Liver (tissue), 3 donors: ENCODE data around the gene CAMK1D.

Experiments
- ATF3 ChIP-seq: IDR thresholded peaks from 2 replicates; pipeline ENCODE4 v1.6.1; 2016; ENCODE audit warnings: antibody characterized with exemption
- CTCF ChIP-seq: fragments of 150-350 bp; IDR thresholded peaks from 2 replicates; pipeline ENCODE4 v1.5.1; 2017; ENCODE audit warnings: improper control_type of control experiment, low read depth, low read length; ENCODE audit not compliant: missing input control
- EGR1 ChIP-seq, 2 donors: IDR thresholded peaks; 2 replicates each; pipeline ENCODE4 v1.6.1; 2016 to 2018; ENCODE audit warnings: antibody characterized with exemption in 2 of 2, low read depth in 2 of 2
- GABPA ChIP-seq, 2 donors: IDR thresholded peaks in 1 of 2; conservative IDR thresholded peaks in 1 of 2; 2 replicates each; pipeline ENCODE4 v1.6.1; 2016; ENCODE audit warnings: antibody characterized with exemption in 2 of 2, mild to moderate bottlenecking in 1 of 2, moderate library complexity in 1 of 2
- HNF4G ChIP-seq: IDR thresholded peaks from 2 replicates; pipeline ENCODE4 v1.6.1; 2016; ENCODE audit warnings: antibody characterized with exemption
- MAX ChIP-seq: IDR thresholded peaks from 2 replicates; pipeline ENCODE4 v1.6.1; 2016; ENCODE audit warnings: antibody characterized with exemption
- TAF1 ChIP-seq: conservative IDR thresholded peaks from 2 replicates; pipeline ENCODE4 v1.6.1; 2016; ENCODE audit warnings: antibody characterized with exemption, mild to moderate bottlenecking
- donor health status: healthy.
- donor health status: healthy.

DNA sequence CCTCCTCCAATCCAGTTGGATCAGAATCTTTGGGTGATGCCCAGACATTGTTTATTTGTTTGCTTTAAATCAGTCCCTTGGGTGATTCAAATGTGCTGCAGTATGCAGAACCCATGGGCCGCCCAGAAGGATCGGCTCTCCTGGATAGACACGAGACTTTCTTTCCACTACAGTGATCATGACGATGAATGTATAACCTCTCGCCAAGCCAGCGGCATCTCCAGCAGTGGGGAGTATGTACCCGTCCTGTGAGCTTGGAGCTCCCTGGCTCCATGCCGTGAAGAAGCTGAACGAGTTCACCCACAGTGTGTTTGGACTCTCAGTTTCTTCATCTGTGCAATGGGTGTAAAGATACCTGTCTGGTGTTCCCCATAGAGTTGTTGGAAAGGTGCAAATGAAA lies 162.3 kb downstream of the CAMK1D start:
- TF ChIP-seq CTCF (no peak), MAX (no peak), TAF1 (no peak), HNF4G (no peak), GABPA (IDR thresholded peaks at IDR 0.05 in 1 of 2, conservative IDR thresholded peaks at IDR 0.05 in 1 of 2) (no peak), ATF3 (no peak), EGR1 (IDR thresholded peaks at IDR 0.05; ENCODE audit: low read depth in 2 of 2) (no peak)
